ENCODE results near the gene TWIST2. TPM values are rescaled to one million over a fixed set of nuclear protein-coding genes. Genes with fewer than 3 reads are reported as not detected.

Gene TWIST2
- total and polyA plus RNA-seq, 9 donors = 14.2 to 104 (median 32.7) TPM

DNA sequence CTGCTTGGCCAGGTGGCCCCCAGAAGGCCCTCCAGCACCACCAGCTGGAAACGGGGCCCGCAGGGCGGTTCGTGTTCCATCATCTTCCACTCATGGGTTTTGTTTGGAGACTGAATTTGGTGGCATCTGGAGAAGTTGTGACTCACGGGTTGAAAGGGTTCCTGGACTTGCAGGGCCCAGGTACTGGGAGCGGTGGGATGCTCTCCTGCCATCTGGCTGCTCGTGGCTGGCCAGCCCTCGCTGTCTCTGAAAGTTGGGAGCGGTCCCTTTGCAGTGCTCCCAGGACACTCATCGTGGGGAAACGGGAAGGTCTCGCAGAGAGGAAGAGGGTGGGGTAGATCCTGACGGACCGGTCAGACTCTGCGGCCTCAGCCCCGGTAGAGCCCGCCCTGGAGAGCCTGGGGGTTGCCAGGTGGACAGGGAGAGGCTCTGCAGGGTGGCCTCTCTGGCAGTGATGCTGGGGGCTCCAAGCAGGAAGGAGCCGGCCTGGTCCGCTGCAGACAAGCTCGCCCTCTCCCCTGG lies 47.5 kb downstream of the TWIST2 start:
- no peaks in the 10 kb centered on the region for H3K9me3 ChIP-seq
- intact Hi-C loops (cut with DNase I) = no loop called here
- H3K4me3 ChIP-seq = no peak overlapping the region
- peaks cover 18% of the 10 kb centered on the region for H3K4me1 ChIP-seq (ENCODE audit: insufficient read depth)
- TF ChIP-seq POLR2A (IDR thresholded peaks at IDR 0.05) (no peak), EP300 (IDR thresholded peaks at IDR 0.05) (no peak)
- TF ChIP-seq, protein P1, sequence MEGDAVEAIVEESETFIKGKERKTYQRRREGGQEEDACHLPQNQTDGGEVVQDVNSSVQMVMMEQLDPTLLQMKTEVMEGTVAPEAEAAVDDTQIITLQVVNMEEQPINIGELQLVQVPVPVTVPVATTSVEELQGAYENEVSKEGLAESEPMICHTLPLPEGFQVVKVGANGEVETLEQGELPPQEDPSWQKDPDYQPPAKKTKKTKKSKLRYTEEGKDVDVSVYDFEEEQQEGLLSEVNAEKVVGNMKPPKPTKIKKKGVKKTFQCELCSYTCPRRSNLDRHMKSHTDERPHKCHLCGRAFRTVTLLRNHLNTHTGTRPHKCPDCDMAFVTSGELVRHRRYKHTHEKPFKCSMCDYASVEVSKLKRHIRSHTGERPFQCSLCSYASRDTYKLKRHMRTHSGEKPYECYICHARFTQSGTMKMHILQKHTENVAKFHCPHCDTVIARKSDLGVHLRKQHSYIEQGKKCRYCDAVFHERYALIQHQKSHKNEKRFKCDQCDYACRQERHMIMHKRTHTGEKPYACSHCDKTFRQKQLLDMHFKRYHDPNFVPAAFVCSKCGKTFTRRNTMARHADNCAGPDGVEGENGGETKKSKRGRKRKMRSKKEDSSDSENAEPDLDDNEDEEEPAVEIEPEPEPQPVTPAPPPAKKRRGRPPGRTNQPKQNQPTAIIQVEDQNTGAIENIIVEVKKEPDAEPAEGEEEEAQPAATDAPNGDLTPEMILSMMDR (IDR thresholded peaks at IDR 0.05) = no peak
- H3K27ac ChIP-seq = peak overlapping the region in 1 of 2 donors; percentile 67
- 52 to 55% (median 55%) methylated on average over 20 of the region's 20 CpGs for WGBS, 3 donors
- no peak for DNase-seq
- H3K36me3 ChIP-seq = no peaks in the 10 kb centered on the region
- no peaks in the 10 kb centered on the region for H3K27me3 ChIP-seq

DNA sequence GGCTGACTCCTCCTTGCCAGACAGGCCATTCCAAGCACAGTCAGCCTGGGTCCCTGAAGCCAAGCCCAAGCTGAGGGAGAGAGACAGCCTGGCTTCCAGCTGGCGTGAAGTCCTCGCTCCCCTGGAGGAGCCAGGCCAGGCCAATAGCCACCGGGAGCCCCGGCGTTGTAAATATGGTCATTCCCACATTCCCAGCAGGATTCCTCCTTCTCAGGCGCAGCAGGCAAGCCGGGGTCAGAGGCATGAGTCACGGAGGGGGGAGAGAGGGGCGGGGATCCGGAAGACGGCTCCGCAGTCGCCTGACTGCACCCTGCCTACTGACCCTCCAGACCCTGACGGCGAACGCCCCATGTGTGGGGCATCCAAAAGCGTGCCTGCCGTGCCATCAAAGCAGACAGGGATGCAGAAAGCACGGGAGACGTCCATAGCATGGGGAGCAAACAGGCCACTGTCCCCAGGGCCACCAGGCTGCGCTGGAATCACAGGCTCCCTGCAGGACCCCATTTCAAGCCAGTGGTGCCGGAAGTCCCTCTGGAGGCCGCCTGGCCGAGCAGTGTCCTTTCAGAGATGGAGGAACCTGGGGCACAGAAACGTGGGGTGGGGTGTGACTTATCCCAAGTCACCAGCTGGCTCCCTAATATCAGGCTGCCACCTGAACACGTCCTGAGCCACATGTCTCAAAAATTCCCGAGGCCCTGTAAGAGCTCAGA lies 48.2 kb downstream of the TWIST2 start:
- intact Hi-C loops (cut with DNase I) = no loop called here
- Histone ChIP-seq H3K4me1 (ENCODE audit: insufficient read depth) (peaks cover 23% of the 10 kb centered on the region), H3K4me3 (no peak overlapping the region), H3K9me3 (no peaks in the 10 kb centered on the region), H3K27me3 (no peaks in the 10 kb centered on the region), H3K36me3 (no peaks in the 10 kb centered on the region), H3K27ac (peak overlapping the region in 1 of 2 donors; percentile 67)
- WGBS, 3 donors = 21 to 22% (median 22%) methylated on average over 25 to 27 of the region's 27 CpGs
- DNase-seq = peak; percentile 82 to 89 (median 85)
- no peak for TF ChIP-seq POLR2A (IDR thresholded peaks at IDR 0.05)
- TF ChIP-seq, protein P1 (IDR thresholded peaks at IDR 0.05) = no peak
- no peak for TF ChIP-seq EP300 (IDR thresholded peaks at IDR 0.05)

DNA sequence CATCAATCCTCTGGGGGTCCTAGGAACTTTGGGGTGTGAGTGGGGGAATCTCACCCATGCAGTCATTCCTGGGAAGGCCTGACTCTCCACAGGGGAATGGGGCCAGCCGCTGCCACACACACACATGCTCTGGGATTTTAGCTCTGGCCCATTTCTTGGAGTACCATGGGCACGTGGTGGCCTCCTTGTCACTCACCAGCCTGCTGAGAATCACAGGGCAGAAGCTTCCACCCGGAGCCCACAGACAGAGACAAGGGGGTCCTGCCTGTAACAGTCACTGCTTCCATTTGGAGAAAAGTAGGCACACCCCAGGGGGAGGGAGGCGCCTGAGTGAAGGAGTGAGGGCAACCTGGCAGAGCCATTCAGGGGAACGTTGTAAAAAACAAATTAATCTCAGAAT lies 48.8 kb downstream of the TWIST2 start:
- Histone ChIP-seq H3K27me3 (no peaks in the 10 kb centered on the region), H3K4me3 (no peak overlapping the region), H3K27ac (peak overlapping the region in 1 of 2 donors; percentile 67), H3K36me3 (no peaks in the 10 kb centered on the region), H3K9me3 (no peaks in the 10 kb centered on the region), H3K4me1 (ENCODE audit: insufficient read depth) (peaks cover 27% of the 10 kb centered on the region)
- WGBS, 3 donors = 68 to 76% (median 76%) methylated on average over 5 of the region's 5 CpGs
- peak in 1 of 5 donors; percentile 35 for DNase-seq
- TF ChIP-seq, protein P1 (IDR thresholded peaks at IDR 0.05) = no peak
- no peak for TF ChIP-seq EP300 (IDR thresholded peaks at IDR 0.05)
- TF ChIP-seq POLR2A (IDR thresholded peaks at IDR 0.05) = no peak
- intact Hi-C loops (cut with DNase I) = no loop called here

DNA sequence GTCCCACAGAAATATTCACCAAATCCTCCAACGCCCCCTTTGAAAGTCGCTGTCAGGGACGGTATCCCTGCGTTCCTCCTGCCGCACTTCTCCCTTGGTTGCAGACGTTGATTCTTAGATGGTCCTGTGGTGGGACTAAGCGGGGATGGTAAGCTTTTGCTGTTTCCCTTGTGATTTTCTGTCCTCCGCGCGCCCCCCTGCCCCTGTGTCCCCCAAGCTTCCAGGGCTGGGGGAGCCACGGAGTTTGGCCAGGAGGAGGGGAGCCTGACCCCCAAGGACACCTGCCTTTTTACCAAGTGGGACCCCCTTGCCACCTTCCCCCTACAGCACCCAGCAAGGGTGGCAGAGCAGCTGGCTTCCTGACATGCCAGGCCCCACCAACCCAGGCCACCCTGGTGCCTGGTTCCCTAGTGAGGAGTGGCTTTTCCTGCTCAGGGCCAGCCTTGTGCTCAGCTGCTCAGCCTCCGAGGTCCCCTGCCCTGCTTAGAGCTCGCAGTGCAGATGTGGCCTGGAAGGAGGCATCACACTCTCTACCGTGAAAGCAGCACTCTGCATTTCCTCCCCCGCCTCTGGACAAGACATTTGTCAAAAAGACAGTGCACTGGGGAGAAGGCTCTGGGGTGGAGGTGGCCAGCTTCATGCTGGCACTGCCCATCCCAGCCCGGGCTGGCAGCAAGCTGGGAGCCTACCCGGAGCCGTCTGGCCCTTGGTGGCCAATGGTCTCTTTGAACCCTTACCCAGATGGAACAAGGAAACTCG lies 49.4 kb downstream of the TWIST2 start:
- WGBS, 3 donors = 86 to 90% (median 87%) methylated on average over 19 of the region's 19 CpGs
- no peaks in the 10 kb centered on the region for H3K27me3 ChIP-seq
- intact Hi-C loops (cut with DNase I) = no loop called here
- TF ChIP-seq, protein P1 (IDR thresholded peaks at IDR 0.05) = no peak
- no peak for TF ChIP-seq EP300 (IDR thresholded peaks at IDR 0.05)
- TF ChIP-seq POLR2A (IDR thresholded peaks at IDR 0.05) = no peak
- peak in 1 of 5 donors; percentile 28 for DNase-seq
- H3K36me3 ChIP-seq = no peaks in the 10 kb centered on the region
- no peak overlapping the region for H3K4me3 ChIP-seq
- H3K9me3 ChIP-seq = no peaks in the 10 kb centered on the region
- H3K27ac ChIP-seq = no peak overlapping the region
- peaks cover 30% of the 10 kb centered on the region for H3K4me1 ChIP-seq (ENCODE audit: insufficient read depth)
